PFSK-1 (cell line): ENCODE results near the gene NR2E1.

Experiments used
- FOXP2 ChIP-seq: optimal IDR thresholded peaks from 2 replicates; pipeline ENCODE3; 2011; ENCODE audit warnings: borderline replicate concordance, control low read depth, inconsistent platforms; ENCODE audit not compliant: insufficient read depth; ENCODE audit errors: extremely low read length, extremely low read depth
- POLR2AphosphoS5 ChIP-seq: IDR thresholded peaks from 2 replicates; pipeline ENCODE4 v1.6.1; 2012; ENCODE audit warnings: low read depth, mild to moderate bottlenecking, control low read depth, low read length, moderate library complexity
- REST ChIP-seq, 2 experiments: IDR thresholded peaks; 2 replicates each; pipeline versions ENCODE4 v1.6.1 to v1.8.0; 2011 to 2012; ENCODE audit warnings: low read depth in 2 of 2, low read length in 2 of 2, control low read depth in 1 of 2, inconsistent platforms in 1 of 2, mild to moderate bottlenecking in 1 of 2, moderate library complexity in 1 of 2; ENCODE audit not compliant: insufficient read depth in 1 of 2
- SIN3A ChIP-seq: IDR thresholded peaks from 2 replicates; pipeline ENCODE4 v1.6.1; 2012; ENCODE audit warnings: mild to moderate bottlenecking, low read length, moderate library complexity, borderline replicate concordance; ENCODE audit not compliant: insufficient read depth
- TAF1 ChIP-seq: IDR thresholded peaks from 2 replicates; pipeline ENCODE4 v1.6.1; 2012; ENCODE audit warnings: low read length, control low read depth, borderline replicate concordance; ENCODE audit not compliant: insufficient read depth

NR2E1 gene

GRCh38 chr6:108157981-108158525, 7.8 kb upstream of the NR2E1 start:
- TF ChIP-seq POLR2AphosphoS5, result no peak

GRCh38 chr6:108159981-108160380, 5.8 kb upstream of the NR2E1 start:
- TF ChIP-seq REST (IDR thresholded peaks at IDR 0.05; ENCODE audit: insufficient read depth in 1 of 2, low read depth in 2 of 2, low read length in 2 of 2) (no peak), TAF1 (no peak), POLR2AphosphoS5 (no peak), SIN3A (no peak), FOXP2 (no peak)

GRCh38 chr6:108161724-108162282, 4.0 kb upstream of the NR2E1 start:
- TF ChIP-seq POLR2AphosphoS5, result no peak
- TF ChIP-seq SIN3A, result no peak
- TF ChIP-seq TAF1, result no peak
- TF ChIP-seq FOXP2, result no peak
- no peak for TF ChIP-seq REST (IDR thresholded peaks at IDR 0.05; ENCODE audit: insufficient read depth in 1 of 2, low read depth in 2 of 2, low read length in 2 of 2)

GRCh38 chr6:108163267-108163643, 2.6 kb upstream of the NR2E1 start:
- TF ChIP-seq TAF1 (no peak), REST (IDR thresholded peaks at IDR 0.05; ENCODE audit: insufficient read depth in 1 of 2, low read depth in 2 of 2, low read length in 2 of 2) (no peak), SIN3A (no peak), FOXP2 (no peak), POLR2AphosphoS5 (no peak)

- TF ChIP-seq TAF1 (no peak), SIN3A (no peak), POLR2AphosphoS5 (no peak), FOXP2 (no peak), REST (IDR thresholded peaks at IDR 0.05; ENCODE audit: insufficient read depth in 1 of 2, low read depth in 2 of 2, low read length in 2 of 2) (no peak)
These were observed 1.9 kb upstream of the NR2E1 start for GRCh38 chr6:108163644-108164542.
